ENCODE data around the gene CDC42SE1.
A peak's percentile ranks its signal among the peaks of the same experiment; 100 is the strongest.

CDC42SE1 gene

DNA sequence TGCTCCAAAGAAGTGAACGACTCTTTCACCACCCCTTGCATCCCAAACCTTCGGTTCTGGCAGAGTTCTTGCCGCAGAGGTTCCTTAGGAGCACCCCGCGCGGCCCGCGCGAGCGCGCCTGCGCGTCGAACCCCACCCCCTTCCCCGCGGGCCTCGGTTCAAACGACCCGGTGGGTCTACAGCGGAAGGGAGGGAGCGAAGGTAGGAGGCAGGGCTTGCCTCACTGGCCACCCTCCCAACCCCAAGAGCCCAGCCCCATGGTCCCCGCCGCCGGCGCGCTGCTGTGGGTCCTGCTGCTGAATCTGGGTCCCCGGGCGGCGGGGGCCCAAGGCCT, 11.9 kb downstream of the CDC42SE1 start, which contains the start of gene C1orf56:
Gene C1orf56, plus strand, starts transcription at position 161 of the 334 bp plus-strand sequence. Its CDS starts 97 bp downstream, at position 258.
- Histone ChIP-seq H3K4me3 (peak within 1 kb of the TSS; percentile 84), H3K27ac (peak within 1 kb of the TSS; percentile 93)
- TF ChIP-seq, protein P1, sequence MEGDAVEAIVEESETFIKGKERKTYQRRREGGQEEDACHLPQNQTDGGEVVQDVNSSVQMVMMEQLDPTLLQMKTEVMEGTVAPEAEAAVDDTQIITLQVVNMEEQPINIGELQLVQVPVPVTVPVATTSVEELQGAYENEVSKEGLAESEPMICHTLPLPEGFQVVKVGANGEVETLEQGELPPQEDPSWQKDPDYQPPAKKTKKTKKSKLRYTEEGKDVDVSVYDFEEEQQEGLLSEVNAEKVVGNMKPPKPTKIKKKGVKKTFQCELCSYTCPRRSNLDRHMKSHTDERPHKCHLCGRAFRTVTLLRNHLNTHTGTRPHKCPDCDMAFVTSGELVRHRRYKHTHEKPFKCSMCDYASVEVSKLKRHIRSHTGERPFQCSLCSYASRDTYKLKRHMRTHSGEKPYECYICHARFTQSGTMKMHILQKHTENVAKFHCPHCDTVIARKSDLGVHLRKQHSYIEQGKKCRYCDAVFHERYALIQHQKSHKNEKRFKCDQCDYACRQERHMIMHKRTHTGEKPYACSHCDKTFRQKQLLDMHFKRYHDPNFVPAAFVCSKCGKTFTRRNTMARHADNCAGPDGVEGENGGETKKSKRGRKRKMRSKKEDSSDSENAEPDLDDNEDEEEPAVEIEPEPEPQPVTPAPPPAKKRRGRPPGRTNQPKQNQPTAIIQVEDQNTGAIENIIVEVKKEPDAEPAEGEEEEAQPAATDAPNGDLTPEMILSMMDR (IDR thresholded peaks at IDR 0.05), result no peak
- peak; percentile 84 for DNase-seq (ENCODE audit: low spot score)

DNA sequence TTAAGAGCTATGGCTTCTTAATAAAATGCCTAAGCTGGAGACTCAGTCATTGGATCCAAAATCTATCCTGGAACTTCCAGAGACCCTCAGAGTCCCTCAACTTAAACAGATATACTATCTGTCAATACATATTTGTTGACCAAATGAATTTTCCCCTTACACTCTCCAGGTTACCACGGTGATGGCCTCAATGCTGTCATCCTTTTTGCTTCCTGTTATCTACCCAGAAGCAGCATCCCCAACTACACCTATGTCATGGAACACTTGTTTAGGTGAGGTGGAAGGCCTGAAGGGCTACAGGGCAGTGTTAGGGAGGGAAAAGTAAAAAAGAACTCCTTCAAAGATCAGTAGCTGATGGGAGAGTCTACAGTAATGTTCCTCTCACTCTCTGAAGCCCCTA, 16.3 kb downstream of the CDC42SE1 start:
- Histone ChIP-seq H3K4me3 (no peak overlapping the region), H3K27ac (no peak overlapping the region)
- DNase-seq (ENCODE audit: low spot score), result no peak
- TF ChIP-seq, protein P1 (IDR thresholded peaks at IDR 0.05), result no peak

DNA sequence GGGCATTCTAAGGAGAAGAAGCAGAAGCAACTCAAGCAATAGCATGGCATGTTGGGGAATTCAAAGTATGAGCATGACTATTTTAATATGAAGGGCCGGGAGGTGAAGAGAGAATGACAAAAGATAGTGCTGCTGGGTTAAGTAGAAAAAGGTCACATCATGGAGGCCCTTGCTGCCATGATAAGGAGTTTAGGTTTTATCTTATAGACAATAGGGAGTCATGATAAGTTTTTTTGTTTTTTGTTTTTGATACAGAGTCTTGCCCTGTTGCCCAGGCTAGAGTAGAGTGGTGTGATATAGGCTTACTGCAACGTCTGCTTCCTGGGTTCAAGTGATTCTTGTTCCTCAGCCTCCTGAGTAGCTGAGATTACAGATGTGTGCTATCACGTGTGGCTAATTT, 19.9 kb downstream of the CDC42SE1 start:
- TF ChIP-seq, protein P1 (IDR thresholded peaks at IDR 0.05), result no peak
- no peak overlapping the region for H3K4me3 ChIP-seq
- DNase-seq (ENCODE audit: low spot score), result no peak
- no peak overlapping the region for H3K27ac ChIP-seq

DNA sequence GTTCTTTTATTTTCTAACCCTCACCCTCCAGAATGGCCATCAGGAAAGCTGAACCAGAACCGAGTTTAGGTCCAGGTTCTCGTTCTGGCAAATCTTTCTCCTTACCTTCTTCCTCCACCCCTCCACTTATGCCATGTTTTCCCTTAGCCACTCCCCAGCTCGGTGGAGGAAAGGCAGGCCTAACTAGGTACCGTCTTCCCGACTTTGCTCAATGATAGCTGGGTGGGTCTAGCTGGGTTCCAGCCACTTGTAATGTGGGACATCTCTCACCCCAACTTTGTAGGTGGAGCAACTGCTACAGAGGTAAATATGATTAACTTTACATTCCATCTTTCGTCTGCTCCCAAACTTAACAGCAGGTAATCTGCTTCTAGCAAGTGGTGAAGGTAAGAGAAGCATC, 22.4 kb downstream of the CDC42SE1 start:
- H3K27ac ChIP-seq, result no peak overlapping the region
- H3K4me3 ChIP-seq, result no peak overlapping the region
- no peak for DNase-seq (ENCODE audit: low spot score)
- TF ChIP-seq, protein P1 (IDR thresholded peaks at IDR 0.05), result no peak

DNA sequence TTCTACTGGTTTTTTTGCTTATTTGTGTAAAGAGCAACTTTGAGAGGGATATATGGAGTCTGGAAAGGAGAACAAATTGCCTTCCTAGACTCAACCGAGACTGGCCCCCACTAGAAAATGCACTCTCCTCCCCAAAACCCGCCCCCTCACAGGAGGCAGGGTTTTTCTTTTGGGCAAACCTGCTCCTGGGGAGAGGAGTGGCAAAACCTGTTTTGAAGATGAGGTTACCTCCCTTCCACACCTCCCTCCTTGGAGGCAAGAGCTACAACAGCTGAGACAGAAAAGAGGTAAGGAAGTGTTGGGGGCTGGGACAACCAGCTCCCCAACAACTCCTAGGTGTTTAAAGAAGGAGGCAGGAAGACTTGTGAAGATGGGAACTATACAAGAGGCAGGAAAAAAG, 23.1 kb downstream of the CDC42SE1 start, which contains the start of gene BNIPL:
Gene BNIPL, plus strand, starts transcription at position 231 of the 400 bp plus-strand sequence. Its CDS starts 140 bp downstream, at position 371.
- Histone ChIP-seq H3K27ac (no peak within 1 kb of the TSS), H3K4me3 (no peak within 1 kb of the TSS)
- no peak for DNase-seq (ENCODE audit: low spot score)
- TF ChIP-seq, protein P1 (IDR thresholded peaks at IDR 0.05), result no peak

DNA sequence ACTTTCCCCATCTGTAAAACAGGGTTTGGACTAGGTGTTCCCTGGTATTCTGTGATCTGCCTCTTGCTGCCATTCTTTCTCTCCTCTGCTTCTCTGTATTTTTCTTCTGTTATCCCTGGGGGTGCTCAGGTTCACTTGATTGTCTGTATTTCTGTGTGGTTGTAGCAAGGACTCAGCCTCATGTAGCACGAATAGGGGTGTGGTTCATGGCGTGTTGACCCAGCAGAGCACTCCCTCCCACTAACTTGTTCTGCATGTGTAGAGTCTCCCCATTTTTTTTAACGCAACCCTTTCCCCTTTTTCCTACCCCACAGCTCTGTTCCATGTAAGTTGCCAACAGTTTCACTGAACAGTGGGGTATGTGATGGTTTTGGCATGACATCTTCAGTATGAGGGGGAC, 24.3 kb downstream of the CDC42SE1 start:
- TF ChIP-seq, protein P1 (IDR thresholded peaks at IDR 0.05), result no peak
- no peak overlapping the region for H3K4me3 ChIP-seq
- no peak overlapping the region for H3K27ac ChIP-seq
- DNase-seq (ENCODE audit: low spot score), result no peak

DNA sequence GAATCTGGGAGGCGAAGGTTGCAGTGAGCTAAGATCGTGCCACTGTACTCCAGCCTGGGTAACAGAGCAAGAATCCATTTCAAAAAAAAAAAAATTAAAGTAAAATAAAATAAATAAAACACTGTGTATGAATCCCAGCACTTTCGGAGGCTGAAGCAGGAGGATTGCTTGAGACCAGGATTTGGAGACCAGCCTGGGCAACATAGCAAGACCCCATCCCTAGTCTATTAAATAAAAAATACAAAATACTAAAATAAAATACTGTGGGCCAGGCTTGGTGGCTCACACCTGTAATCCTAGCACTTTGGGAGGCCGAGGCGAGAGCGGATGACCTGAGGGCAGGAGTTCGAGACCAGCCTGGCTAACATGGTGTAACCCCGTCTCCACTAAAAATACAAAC, 27.3 kb downstream of the CDC42SE1 start:
- TF ChIP-seq, protein P1 (IDR thresholded peaks at IDR 0.05), result no peak
- DNase-seq (ENCODE audit: low spot score), result no peak
- Histone ChIP-seq H3K27ac (no peak overlapping the region), H3K4me3 (no peak overlapping the region)
